Fibroblast of mammary gland (primary cell): ENCODE measurements around the gene ARHGAP42.

Experiments used
- DNase-seq: peaks from one replicate; pipeline ENCODE4 v3.0.0-alpha.2; 2010; ENCODE audit warnings: low read depth
- H3K4me3 ChIP-seq: 2 replicates; pipeline ENCODE4 v1.5.1; 2011; ENCODE audit warnings: low read depth, mild to moderate bottlenecking, low read length, moderate library complexity; ENCODE audit not compliant: control insufficient read depth
- TF ChIP-seq, protein P1 (sequence below): conservative IDR thresholded peaks from 2 replicates; pipeline ENCODE4 v1.5.1; 2011; ENCODE audit warnings: low read depth, low read length, inconsistent platforms; ENCODE audit not compliant: control insufficient read depth, insufficient read depth

The ARHGAP42 gene

DNA sequence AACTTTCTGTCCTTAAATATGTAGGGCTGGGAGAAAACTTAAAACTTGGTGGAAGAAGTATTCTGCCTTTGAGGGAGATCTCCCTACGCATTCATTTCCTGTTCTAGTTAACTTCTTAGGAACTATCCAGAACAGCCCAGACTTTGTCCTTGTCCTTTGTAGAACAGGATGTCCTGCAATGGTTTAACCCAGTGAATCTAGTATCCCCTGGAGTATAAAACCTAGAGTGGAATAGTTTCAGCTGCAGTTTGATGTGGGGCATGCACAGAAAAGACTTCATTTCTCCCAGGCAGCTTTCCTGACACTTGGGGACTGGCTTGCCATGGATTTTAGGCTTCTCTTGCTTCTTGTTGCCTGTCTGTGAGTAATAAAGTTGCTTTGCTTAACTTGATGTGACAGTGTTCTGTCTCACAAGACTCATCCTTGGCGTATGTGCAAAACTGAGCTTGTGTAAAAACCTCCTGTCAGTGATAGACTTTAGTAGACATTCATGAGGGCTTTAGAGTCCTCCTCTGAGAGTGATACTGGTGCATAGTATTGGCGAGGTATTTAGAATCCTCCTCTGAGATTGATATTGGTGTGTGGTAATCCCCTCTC lies 28.2 kb downstream of the ARHGAP42 start:
- H3K4me3 ChIP-seq: no peak overlapping the region
- DNase-seq: no peak
- TF ChIP-seq, protein P1, sequence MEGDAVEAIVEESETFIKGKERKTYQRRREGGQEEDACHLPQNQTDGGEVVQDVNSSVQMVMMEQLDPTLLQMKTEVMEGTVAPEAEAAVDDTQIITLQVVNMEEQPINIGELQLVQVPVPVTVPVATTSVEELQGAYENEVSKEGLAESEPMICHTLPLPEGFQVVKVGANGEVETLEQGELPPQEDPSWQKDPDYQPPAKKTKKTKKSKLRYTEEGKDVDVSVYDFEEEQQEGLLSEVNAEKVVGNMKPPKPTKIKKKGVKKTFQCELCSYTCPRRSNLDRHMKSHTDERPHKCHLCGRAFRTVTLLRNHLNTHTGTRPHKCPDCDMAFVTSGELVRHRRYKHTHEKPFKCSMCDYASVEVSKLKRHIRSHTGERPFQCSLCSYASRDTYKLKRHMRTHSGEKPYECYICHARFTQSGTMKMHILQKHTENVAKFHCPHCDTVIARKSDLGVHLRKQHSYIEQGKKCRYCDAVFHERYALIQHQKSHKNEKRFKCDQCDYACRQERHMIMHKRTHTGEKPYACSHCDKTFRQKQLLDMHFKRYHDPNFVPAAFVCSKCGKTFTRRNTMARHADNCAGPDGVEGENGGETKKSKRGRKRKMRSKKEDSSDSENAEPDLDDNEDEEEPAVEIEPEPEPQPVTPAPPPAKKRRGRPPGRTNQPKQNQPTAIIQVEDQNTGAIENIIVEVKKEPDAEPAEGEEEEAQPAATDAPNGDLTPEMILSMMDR: no peak

DNA sequence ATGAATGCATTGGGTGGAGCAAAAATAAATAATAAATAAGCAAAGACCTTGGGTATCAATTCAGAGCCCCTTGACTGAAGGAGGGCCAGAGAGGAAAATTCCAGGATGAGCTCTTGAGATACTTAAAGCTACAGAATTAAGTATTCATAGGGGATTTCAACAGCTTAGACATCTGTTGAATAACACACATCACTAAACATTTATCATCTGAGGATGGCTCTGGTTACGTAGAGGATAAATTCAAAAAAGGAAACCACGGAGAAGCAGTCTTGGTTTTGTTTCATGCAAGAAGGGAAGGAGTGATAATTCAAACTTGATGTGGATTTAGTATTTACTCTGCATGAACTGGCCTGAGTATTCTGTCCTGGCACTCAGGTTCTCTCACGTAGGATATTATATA lies 29.8 kb downstream of the ARHGAP42 start:
- DNase-seq: no peak
- TF ChIP-seq, protein P1: no peak
- no peak overlapping the region for H3K4me3 ChIP-seq

DNA sequence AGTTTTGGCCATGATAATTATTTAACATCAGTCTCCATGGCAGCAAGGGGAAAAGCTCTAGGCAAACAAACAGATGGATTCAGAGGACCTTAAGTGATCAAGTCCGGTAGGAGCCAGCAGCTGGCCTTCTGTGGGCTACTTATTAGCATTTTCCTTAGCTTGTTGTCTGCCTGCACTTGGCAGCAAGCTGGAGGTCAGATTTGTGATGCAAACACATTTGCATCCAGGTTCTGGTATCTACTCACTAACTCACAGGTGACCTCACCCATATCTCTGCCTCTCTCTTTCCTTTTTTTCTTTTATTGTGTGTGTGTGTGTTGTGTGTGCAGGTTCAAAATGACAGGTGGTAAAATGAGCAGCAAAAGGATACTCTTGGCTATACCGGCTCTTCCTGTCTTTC lies 32.3 kb downstream of the ARHGAP42 start:
- no peak overlapping the region for H3K4me3 ChIP-seq
- DNase-seq: peak; percentile 49
- TF ChIP-seq, protein P1: no peak

DNA sequence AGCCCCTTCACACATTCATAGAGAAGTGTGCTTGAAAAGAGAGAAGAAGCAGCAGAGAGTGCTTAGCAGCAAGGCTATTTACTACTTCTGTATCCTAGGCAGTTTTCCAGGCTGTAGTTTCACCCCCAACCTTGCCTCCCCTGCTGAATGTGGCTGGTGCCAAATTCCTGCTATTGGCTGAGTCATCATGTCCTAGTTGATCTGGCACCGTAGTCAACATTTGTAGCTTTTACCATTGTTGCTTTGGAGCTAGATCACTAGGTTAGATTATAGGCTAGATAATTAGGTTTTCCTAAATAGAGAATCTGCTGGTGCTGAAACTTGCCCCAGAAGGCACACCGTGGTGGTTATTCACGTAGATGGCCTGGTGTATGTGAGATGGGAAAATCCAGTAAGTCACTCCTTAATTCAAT lies 32.7 kb downstream of the ARHGAP42 start:
- peak; percentile 90 for DNase-seq
- no peak overlapping the region for H3K4me3 ChIP-seq

DNA sequence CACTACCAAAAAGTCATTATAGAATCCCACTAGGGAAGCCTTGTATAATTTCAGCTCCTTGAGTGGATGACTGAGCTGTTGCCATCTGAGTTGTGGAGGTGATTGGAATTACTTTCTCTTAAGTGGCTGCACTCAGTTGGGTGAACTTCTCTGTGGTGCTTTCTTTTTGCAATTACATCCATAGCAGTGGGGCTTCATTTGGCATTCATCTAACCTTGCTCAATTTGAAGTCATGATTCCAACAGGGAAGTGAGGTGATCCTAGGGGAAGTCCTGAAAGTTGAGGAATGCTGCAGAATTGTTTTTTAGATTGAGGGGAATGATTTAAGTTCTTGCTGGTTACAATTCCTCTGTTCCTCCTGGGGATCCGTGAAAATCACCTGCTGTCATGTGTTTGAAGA lies 39.6 kb downstream of the ARHGAP42 start:
- DNase-seq: no peak
- TF ChIP-seq, protein P1: no peak
- no peak overlapping the region for H3K4me3 ChIP-seq

More for the DNA sequence above, 32.7 kb downstream of the ARHGAP42 start:
- TF ChIP-seq, protein P1: no peak

DNA sequence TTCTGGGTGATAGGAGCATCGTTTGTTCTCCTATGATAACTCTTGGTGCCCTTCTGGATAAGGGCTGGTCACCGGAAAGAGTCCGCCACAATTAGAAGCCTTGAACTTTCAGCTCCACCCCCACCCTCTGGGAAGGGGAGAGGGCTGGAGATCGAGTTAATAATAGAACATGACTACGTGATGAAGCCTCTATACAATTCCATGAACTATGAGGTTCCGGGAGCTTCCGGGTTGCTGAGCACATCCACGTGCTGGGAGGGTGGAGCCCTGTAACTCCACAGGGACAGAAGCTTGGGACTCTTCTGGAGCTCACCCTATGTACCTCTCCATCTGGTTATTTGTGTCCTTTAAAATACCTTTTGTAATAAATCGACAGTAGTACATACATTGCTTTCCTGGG lies 40.3 kb downstream of the ARHGAP42 start:
- no peak overlapping the region for H3K4me3 ChIP-seq
- TF ChIP-seq, protein P1: no peak
- no peak for DNase-seq

DNA sequence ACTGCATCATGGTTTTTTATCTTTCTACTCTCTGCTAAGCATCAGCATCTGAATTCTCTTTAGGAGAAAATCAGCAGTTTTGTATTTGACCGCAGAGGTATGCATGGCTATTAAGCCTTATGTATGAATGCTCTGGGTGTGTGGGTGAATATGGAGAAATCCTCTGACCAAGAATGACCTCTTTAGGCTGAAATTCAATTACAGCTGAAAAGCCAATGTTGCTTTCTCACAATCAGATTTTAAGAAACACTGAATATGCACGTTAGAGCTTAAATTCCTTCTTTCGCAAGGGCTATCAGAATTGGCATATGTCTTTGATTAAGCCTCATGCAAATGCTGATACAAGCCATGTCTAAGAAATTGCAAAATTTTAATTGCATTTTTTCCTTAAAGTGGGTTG lies 43.2 kb downstream of the ARHGAP42 start:
- no peak overlapping the region for H3K4me3 ChIP-seq
- DNase-seq: peak; percentile 89
- TF ChIP-seq, protein P1: no peak
